ENCODE measurements around the gene GSK3B. TPM values are rescaled to one million over a fixed set of nuclear protein-coding genes. Genes with fewer than 3 reads are reported as not detected.

The GSK3B gene
- total RNA-seq, 2 donors from 2014 or later, result 57.3 to 59.8 TPM

DNA sequence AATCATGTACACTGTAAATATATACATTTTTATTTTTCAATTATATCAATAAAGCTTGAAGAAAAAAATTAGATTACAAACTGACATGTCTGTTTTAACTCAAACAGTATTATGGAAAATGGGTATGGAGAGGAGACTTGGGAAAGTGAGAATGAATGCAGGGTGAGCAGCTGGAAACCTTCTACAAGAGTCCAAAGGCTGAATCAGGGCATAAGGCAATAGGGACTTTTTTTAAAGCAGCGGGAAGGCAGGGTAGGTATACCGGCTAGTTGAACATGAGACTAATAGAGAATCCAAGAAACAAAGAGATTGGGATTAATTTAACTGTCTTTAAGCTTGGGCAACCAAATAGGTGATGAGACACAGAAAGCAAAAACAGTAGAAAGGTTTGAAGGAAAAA is 167.1 kb downstream of the GSK3B start:
- H3K27me3 Mint-ChIP-seq (ENCODE audit: insufficient read depth), result no peaks in the 10 kb centered on the region
- H3K4me3 ChIP-seq (ENCODE audit: low read length), result no peak overlapping the region
- no peaks in the 10 kb centered on the region for H3K4me1 Mint-ChIP-seq

GRCh38 chr3:119924111-119925094 is 169.8 kb downstream of the GSK3B start:
- peaks cover 21% of the 10 kb centered on the region for H3K9me3 Mint-ChIP-seq
- Histone ChIP-seq H3K27ac (ENCODE audit: low read depth, low read length) (no peak overlapping the region), H3K4me3 (ENCODE audit: low read length) (no peak overlapping the region), H3K4me1 (ENCODE audit: control insufficient read depth, insufficient read depth, low read length) (no peaks in the 10 kb centered on the region), H3K9me3 (ENCODE audit: control insufficient read depth, low read length) (peaks cover 20% of the 10 kb centered on the region), H3K9ac (ENCODE audit: extremely low read depth, low read length, poor library complexity, severe bottlenecking) (no peak overlapping the region), H3K36me3 (ENCODE audit: control insufficient read depth, insufficient read depth, low read length) (peaks cover 25% of the 10 kb centered on the region), H3K27me3 (ENCODE audit: control insufficient read depth, insufficient read depth, low read length, poor library complexity, severe bottlenecking) (no peaks in the 10 kb centered on the region)
- DNase-seq, result no peak
- H3K27me3 Mint-ChIP-seq (ENCODE audit: insufficient read depth), result no peaks in the 10 kb centered on the region
- H3K4me3 Mint-ChIP-seq, result no peak overlapping the region
- no peak for TF ChIP-seq CTCF (conservative IDR thresholded peaks at IDR 0.05)
- peaks cover 28% of the 10 kb centered on the region for H3K36me3 Mint-ChIP-seq (ENCODE audit: low read depth)
- WGBS, 2 experiments (ENCODE audit: insufficient coverage in 1 of 2, insufficient read length in 1 of 2), result 91 to 93% methylated on average over 5 to 7 of the region's 7 CpGs
- H3K27ac Mint-ChIP-seq, result no peak overlapping the region
- H3K4me1 Mint-ChIP-seq, result no peaks in the 10 kb centered on the region

More for the DNA sequence above, 167.1 kb downstream of the GSK3B start:
- H3K9me3 Mint-ChIP-seq, result no peaks in the 10 kb centered on the region
- H3K27ac Mint-ChIP-seq, result no peak overlapping the region
- peaks cover 4% of the 10 kb centered on the region for H3K36me3 Mint-ChIP-seq (ENCODE audit: low read depth)
- H3K4me1 ChIP-seq (ENCODE audit: control insufficient read depth, insufficient read depth, low read length), result no peaks in the 10 kb centered on the region
- no peak overlapping the region for H3K4me3 Mint-ChIP-seq
- TF ChIP-seq CTCF (conservative IDR thresholded peaks at IDR 0.05), result no peak
- WGBS, 2 experiments (ENCODE audit: insufficient coverage in 1 of 2, insufficient read length in 1 of 2), result 99 to 100% methylated on average over 2 of the region's 2 CpGs
- no peak for DNase-seq
- H3K9me3 ChIP-seq (ENCODE audit: control insufficient read depth, low read length), result no peaks in the 10 kb centered on the region
- peaks cover 5% of the 10 kb centered on the region for H3K36me3 ChIP-seq (ENCODE audit: control insufficient read depth, insufficient read depth, low read length)
- no peak overlapping the region for H3K9ac ChIP-seq (ENCODE audit: extremely low read depth, low read length, poor library complexity, severe bottlenecking)
- no peaks in the 10 kb centered on the region for H3K27me3 ChIP-seq (ENCODE audit: control insufficient read depth, insufficient read depth, low read length, poor library complexity, severe bottlenecking)
- H3K27ac ChIP-seq (ENCODE audit: low read depth, low read length), result no peak overlapping the region

GRCh38 chr3:119918992-119919933 is 175.0 kb downstream of the GSK3B start:
- no peaks in the 10 kb centered on the region for H3K27me3 Mint-ChIP-seq (ENCODE audit: insufficient read depth)
- Histone ChIP-seq H3K27me3 (ENCODE audit: control insufficient read depth, insufficient read depth, low read length, poor library complexity, severe bottlenecking) (no peaks in the 10 kb centered on the region), H3K9ac (ENCODE audit: extremely low read depth, low read length, poor library complexity, severe bottlenecking) (no peak overlapping the region), H3K4me3 (ENCODE audit: low read length) (no peak overlapping the region), H3K36me3 (ENCODE audit: control insufficient read depth, insufficient read depth, low read length) (peaks cover 43% of the 10 kb centered on the region), H3K4me1 (ENCODE audit: control insufficient read depth, insufficient read depth, low read length) (no peaks in the 10 kb centered on the region), H3K27ac (ENCODE audit: low read depth, low read length) (no peak overlapping the region), H3K9me3 (ENCODE audit: control insufficient read depth, low read length) (peaks cover 20% of the 10 kb centered on the region)
- no peak for DNase-seq
- H3K4me1 Mint-ChIP-seq, result no peaks in the 10 kb centered on the region
- H3K4me3 Mint-ChIP-seq, result no peak overlapping the region
- H3K27ac Mint-ChIP-seq, result no peak overlapping the region
- peak; percentile 51 for TF ChIP-seq CTCF (conservative IDR thresholded peaks at IDR 0.05)
- H3K36me3 Mint-ChIP-seq (ENCODE audit: low read depth), result peaks cover 34% of the 10 kb centered on the region
- 95% methylated on average over 3 to 6 of the region's 6 CpGs for WGBS, 2 experiments (ENCODE audit: insufficient coverage in 1 of 2, insufficient read length in 1 of 2)
- H3K9me3 Mint-ChIP-seq, result peaks cover 21% of the 10 kb centered on the region
